ENCODE results near the gene OLFML1.

OLFML1 gene

GRCh38 chr11:7548659-7549274 is 63.5 kb downstream of the OLFML1 start:
- Histone ChIP-seq H3K18ac (ENCODE audit: low read depth in 1 of 2, low read length in 2 of 2) (no peak overlapping the region), H3K4me1 (ENCODE audit: control insufficient read depth, insufficient read depth, low read depth, low read length) (no peaks in the 10 kb centered on the region), H2BK120ac (ENCODE audit: low read depth, low read length) (no peak overlapping the region), H3K79me1 (replicated peaks; ENCODE audit: low read length, poor library complexity, severe bottlenecking) (no peaks in the 10 kb centered on the region), H3K14ac (ENCODE audit: low read length in 2 of 2) (no peak overlapping the region), H3K4me3 (ENCODE audit: insufficient read depth in 1 of 2, low read depth in 1 of 2, low read length in 2 of 2) (no peak overlapping the region), H4K8ac (ENCODE audit: low read length) (no peak overlapping the region), H3K36me3 (ENCODE audit: control insufficient read depth in 1 of 2, insufficient read depth in 2 of 2, low read depth in 1 of 2, low read length in 2 of 2) (no peaks in the 10 kb centered on the region), H3K9ac (ENCODE audit: low read length) (no peak overlapping the region), H2BK5ac (ENCODE audit: low read depth, low read length, poor library complexity, severe bottlenecking) (no peak overlapping the region), H3K23ac (ENCODE audit: low read length in 2 of 2) (no peak overlapping the region), H4K91ac (ENCODE audit: low read length) (no peak overlapping the region), H2AK5ac (ENCODE audit: low read length, severe bottlenecking) (no peak overlapping the region), H2BK15ac (ENCODE audit: low read depth, poor library complexity, severe bottlenecking) (no peak overlapping the region), H2BK12ac (ENCODE audit: low read length in 2 of 2) (no peak overlapping the region), H2AFZ (ENCODE audit: low read depth, low read length) (no peak overlapping the region), H3K4ac (ENCODE audit: low read depth in 1 of 2, low read length in 2 of 2) (no peak overlapping the region), H3K4me2 (ENCODE audit: low read length, poor library complexity, severe bottlenecking) (no peak overlapping the region), H3K27ac (ENCODE audit: low read length, poor library complexity, severe bottlenecking) (no peak overlapping the region), H3K9me3 (ENCODE audit: control insufficient read depth, low read length) (no peaks in the 10 kb centered on the region), H3K27me3 (ENCODE audit: control insufficient read depth in 1 of 2, insufficient read depth in 1 of 2, low read length in 2 of 2) (peaks cover 0 to 11% of the 10 kb centered on the region in 2 experiments)
- DNase-seq = no peak
- 59% methylated on average over 7 of the region's 7 CpGs for WGBS

GRCh38 chr11:7549681-7550080 is 64.4 kb downstream of the OLFML1 start:
- 98% methylated on average over 3 of the region's 4 CpGs for WGBS

GRCh38 chr11:7551571-7551970 is 66.3 kb downstream of the OLFML1 start:
- Histone ChIP-seq H4K91ac (ENCODE audit: low read length) (no peak overlapping the region), H3K4me1 (ENCODE audit: control insufficient read depth, insufficient read depth, low read depth, low read length) (no peaks in the 10 kb centered on the region)
- WGBS = 100% methylated on average over 1 of the region's 1 CpG

More at GRCh38 chr11:7549681-7550080, 64.4 kb downstream of the OLFML1 start:
- Histone ChIP-seq H3K4me1 (ENCODE audit: control insufficient read depth, insufficient read depth, low read depth, low read length) (no peaks in the 10 kb centered on the region), H2BK5ac (ENCODE audit: low read depth, low read length, poor library complexity, severe bottlenecking) (no peak overlapping the region), H3K27me3 (ENCODE audit: control insufficient read depth in 1 of 2, insufficient read depth in 1 of 2, low read length in 2 of 2) (peaks cover 0 to 11% of the 10 kb centered on the region in 2 experiments), H3K18ac (ENCODE audit: low read depth in 1 of 2, low read length in 2 of 2) (no peak overlapping the region), H3K14ac (ENCODE audit: low read length in 2 of 2) (no peak overlapping the region), H3K9ac (ENCODE audit: low read length) (no peak overlapping the region), H2BK12ac (ENCODE audit: low read length in 2 of 2) (no peak overlapping the region), H2BK15ac (ENCODE audit: low read depth, poor library complexity, severe bottlenecking) (no peak overlapping the region), H3K27ac (ENCODE audit: low read length, poor library complexity, severe bottlenecking) (no peak overlapping the region), H3K4ac (ENCODE audit: low read depth in 1 of 2, low read length in 2 of 2) (no peak overlapping the region), H3K79me1 (replicated peaks; ENCODE audit: low read length, poor library complexity, severe bottlenecking) (no peaks in the 10 kb centered on the region), H3K4me3 (ENCODE audit: insufficient read depth in 1 of 2, low read depth in 1 of 2, low read length in 2 of 2) (no peak overlapping the region), H2AFZ (ENCODE audit: low read depth, low read length) (no peak overlapping the region), H3K36me3 (ENCODE audit: control insufficient read depth in 1 of 2, insufficient read depth in 2 of 2, low read depth in 1 of 2, low read length in 2 of 2) (no peaks in the 10 kb centered on the region), H3K9me3 (ENCODE audit: control insufficient read depth, low read length) (no peaks in the 10 kb centered on the region), H4K8ac (ENCODE audit: low read length) (no peak overlapping the region), H4K91ac (ENCODE audit: low read length) (no peak overlapping the region), H2BK120ac (ENCODE audit: low read depth, low read length) (no peak overlapping the region), H3K4me2 (ENCODE audit: low read length, poor library complexity, severe bottlenecking) (no peak overlapping the region), H2AK5ac (ENCODE audit: low read length, severe bottlenecking) (no peak overlapping the region), H3K23ac (ENCODE audit: low read length in 2 of 2) (no peak overlapping the region)
- DNase-seq = no peak

GRCh38 chr11:7552666-7553065 is 67.4 kb downstream of the OLFML1 start:
- H3K9ac ChIP-seq (ENCODE audit: low read length) = no peak overlapping the region
- no peaks in the 10 kb centered on the region for H3K4me1 ChIP-seq (ENCODE audit: control insufficient read depth, insufficient read depth, low read depth, low read length)
- WGBS = 91% methylated on average over 4 of the region's 4 CpGs
- no peak overlapping the region for H2BK5ac ChIP-seq (ENCODE audit: low read depth, low read length, poor library complexity, severe bottlenecking)
- no peak overlapping the region for H3K23ac ChIP-seq (ENCODE audit: low read length in 2 of 2)
- no peak overlapping the region for H3K27ac ChIP-seq (ENCODE audit: low read length, poor library complexity, severe bottlenecking)
- no peak overlapping the region for H2AK5ac ChIP-seq (ENCODE audit: low read length, severe bottlenecking)
- H3K18ac ChIP-seq (ENCODE audit: low read depth in 1 of 2, low read length in 2 of 2) = no peak overlapping the region
- no peaks in the 10 kb centered on the region for H3K79me1 ChIP-seq (replicated peaks; ENCODE audit: low read length, poor library complexity, severe bottlenecking)
- H4K8ac ChIP-seq (ENCODE audit: low read length) = no peak overlapping the region
- peaks cover 0 to 12% of the 10 kb centered on the region in 2 experiments for H3K27me3 ChIP-seq (ENCODE audit: control insufficient read depth in 1 of 2, insufficient read depth in 1 of 2, low read length in 2 of 2)
- H3K4me2 ChIP-seq (ENCODE audit: low read length, poor library complexity, severe bottlenecking) = no peak overlapping the region
- H3K14ac ChIP-seq (ENCODE audit: low read length in 2 of 2) = no peak overlapping the region
- H3K36me3 ChIP-seq (ENCODE audit: control insufficient read depth in 1 of 2, insufficient read depth in 2 of 2, low read depth in 1 of 2, low read length in 2 of 2) = no peaks in the 10 kb centered on the region
- H3K4me3 ChIP-seq (ENCODE audit: insufficient read depth in 1 of 2, low read depth in 1 of 2, low read length in 2 of 2) = no peak overlapping the region
- no peaks in the 10 kb centered on the region for H3K9me3 ChIP-seq (ENCODE audit: control insufficient read depth, low read length)
- H2AFZ ChIP-seq (ENCODE audit: low read depth, low read length) = no peak overlapping the region
- no peak overlapping the region for H2BK120ac ChIP-seq (ENCODE audit: low read depth, low read length)
- H2BK15ac ChIP-seq (ENCODE audit: low read depth, poor library complexity, severe bottlenecking) = no peak overlapping the region
- no peak overlapping the region for H4K91ac ChIP-seq (ENCODE audit: low read length)
- no peak overlapping the region for H3K4ac ChIP-seq (ENCODE audit: low read depth in 1 of 2, low read length in 2 of 2)
- no peak overlapping the region for H2BK12ac ChIP-seq (ENCODE audit: low read length in 2 of 2)
- no peak for DNase-seq

More at GRCh38 chr11:7551571-7551970, 66.3 kb downstream of the OLFML1 start:
- Histone ChIP-seq H3K9ac (ENCODE audit: low read length) (peak overlapping the region; percentile 39), H4K8ac (ENCODE audit: low read length) (no peak overlapping the region), H3K79me1 (replicated peaks; ENCODE audit: low read length, poor library complexity, severe bottlenecking) (no peaks in the 10 kb centered on the region), H2BK15ac (ENCODE audit: low read depth, poor library complexity, severe bottlenecking) (no peak overlapping the region), H3K4me3 (ENCODE audit: insufficient read depth in 1 of 2, low read depth in 1 of 2, low read length in 2 of 2) (peak overlapping the region in 1 of 2 experiments; percentile 38), H2BK120ac (ENCODE audit: low read depth, low read length) (no peak overlapping the region), H2BK12ac (ENCODE audit: low read length in 2 of 2) (no peak overlapping the region), H2AFZ (ENCODE audit: low read depth, low read length) (no peak overlapping the region), H3K9me3 (ENCODE audit: control insufficient read depth, low read length) (no peaks in the 10 kb centered on the region), H3K27ac (ENCODE audit: low read length, poor library complexity, severe bottlenecking) (no peak overlapping the region), H2BK5ac (ENCODE audit: low read depth, low read length, poor library complexity, severe bottlenecking) (no peak overlapping the region), H3K14ac (ENCODE audit: low read length in 2 of 2) (no peak overlapping the region), H3K4me2 (ENCODE audit: low read length, poor library complexity, severe bottlenecking) (no peak overlapping the region), H3K18ac (ENCODE audit: low read depth in 1 of 2, low read length in 2 of 2) (no peak overlapping the region), H2AK5ac (ENCODE audit: low read length, severe bottlenecking) (no peak overlapping the region), H3K4ac (ENCODE audit: low read depth in 1 of 2, low read length in 2 of 2) (no peak overlapping the region), H3K36me3 (ENCODE audit: control insufficient read depth in 1 of 2, insufficient read depth in 2 of 2, low read depth in 1 of 2, low read length in 2 of 2) (no peaks in the 10 kb centered on the region), H3K23ac (ENCODE audit: low read length in 2 of 2) (no peak overlapping the region), H3K27me3 (ENCODE audit: control insufficient read depth in 1 of 2, insufficient read depth in 1 of 2, low read length in 2 of 2) (peaks cover 0 to 14% of the 10 kb centered on the region in 2 experiments)
- peak; percentile 39 for DNase-seq

All from mesenchymal stem cell (in vitro differentiated cells and primary cell).